Thyroid gland (tissue), 4 donors: ENCODE data around the gene CEACAM3.

Experiments used
- POLR2A ChIP-seq, 2 donors: fragments of 450-650 bp; IDR thresholded peaks; one replicate each; pipeline ENCODE4 v1.6.1; 2017; ENCODE audit warnings: antibody characterized with exemption in 2 of 2, mild to moderate bottlenecking in 2 of 2, moderate library complexity in 1 of 2
- TF ChIP-seq, protein P1 (sequence below), 6 experiments: fragments of 200-600 bp in 3 of 6; fragments of 450-650 bp in 3 of 6; sonication (generic) in 3 of 6; IDR thresholded peaks; one replicate each; pipeline ENCODE4 v1.5.1; 2016 to 2019; ENCODE audit warnings: antibody characterized with exemption in 6 of 6, mild to moderate bottlenecking in 2 of 6, inconsistent platforms in 1 of 6, moderate library complexity in 1 of 6

DNA sequence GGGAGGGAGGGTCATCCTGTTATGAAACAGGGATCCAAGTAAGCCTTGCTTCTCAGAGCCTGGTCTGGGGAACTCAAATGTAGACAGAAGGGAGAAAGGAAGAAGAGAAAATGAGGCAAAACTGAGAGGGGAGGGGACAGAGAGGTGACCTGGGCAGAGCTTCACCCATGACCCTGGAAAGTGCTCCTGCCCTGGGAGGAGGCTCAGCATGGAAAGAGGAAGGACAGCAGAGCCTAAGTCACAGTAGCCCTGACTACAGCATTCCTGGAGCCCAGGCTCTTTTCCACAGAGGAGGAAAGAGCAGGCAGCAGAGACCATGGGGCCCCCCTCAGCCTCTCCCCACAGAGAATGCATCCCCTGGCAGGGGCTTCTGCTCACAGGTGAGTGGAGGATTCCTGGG lies at the start of gene CEACAM3:
- TF ChIP-seq, protein P1, sequence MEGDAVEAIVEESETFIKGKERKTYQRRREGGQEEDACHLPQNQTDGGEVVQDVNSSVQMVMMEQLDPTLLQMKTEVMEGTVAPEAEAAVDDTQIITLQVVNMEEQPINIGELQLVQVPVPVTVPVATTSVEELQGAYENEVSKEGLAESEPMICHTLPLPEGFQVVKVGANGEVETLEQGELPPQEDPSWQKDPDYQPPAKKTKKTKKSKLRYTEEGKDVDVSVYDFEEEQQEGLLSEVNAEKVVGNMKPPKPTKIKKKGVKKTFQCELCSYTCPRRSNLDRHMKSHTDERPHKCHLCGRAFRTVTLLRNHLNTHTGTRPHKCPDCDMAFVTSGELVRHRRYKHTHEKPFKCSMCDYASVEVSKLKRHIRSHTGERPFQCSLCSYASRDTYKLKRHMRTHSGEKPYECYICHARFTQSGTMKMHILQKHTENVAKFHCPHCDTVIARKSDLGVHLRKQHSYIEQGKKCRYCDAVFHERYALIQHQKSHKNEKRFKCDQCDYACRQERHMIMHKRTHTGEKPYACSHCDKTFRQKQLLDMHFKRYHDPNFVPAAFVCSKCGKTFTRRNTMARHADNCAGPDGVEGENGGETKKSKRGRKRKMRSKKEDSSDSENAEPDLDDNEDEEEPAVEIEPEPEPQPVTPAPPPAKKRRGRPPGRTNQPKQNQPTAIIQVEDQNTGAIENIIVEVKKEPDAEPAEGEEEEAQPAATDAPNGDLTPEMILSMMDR (IDR thresholded peaks at IDR 0.05), result no peak
- TF ChIP-seq POLR2A (IDR thresholded peaks at IDR 0.05), result no peak
